CD4-positive, alpha-beta T cell treated with Interleukin-6 at 100 ng/mL for 8 hours (primary cell): Measurements from ENCODE around the gene EIF2D.
"Not testable (repeated sequence)": the region's sequence is repeated elsewhere in the genome, so short reads cannot be mapped to it uniquely, and the experiment has no call there.

Source experiments
- DNase-seq: peaks from one replicate; pipeline ENCODE4 v3.0.0-alpha.2; 2020; ENCODE audit warnings: mixed read lengths, low spot score

Gene EIF2D

GRCh38 chr1:206612129-206612876 lies at the start of gene EIF2D:
EIF2D (minus strand) TSS chr1:206612465; CDS start chr1:206612342, 123 bp downstream.
- peak; percentile 93 for DNase-seq

- no peak for DNase-seq
Measured at GRCh38 chr1:206661161-206661820, 49.0 kb upstream of the EIF2D start.

GRCh38 chr1:206660136-206660535 lies 47.9 kb upstream of the EIF2D start:
- no peak for DNase-seq

GRCh38 chr1:206658981-206659273 lies 46.7 kb upstream of the EIF2D start:
- DNase-seq: no peak

GRCh38 chr1:206658264-206658980 lies 46.2 kb upstream of the EIF2D start:
- DNase-seq: peak; percentile 37

GRCh38 chr1:206657751-206658150 lies 45.5 kb upstream of the EIF2D start:
- no peak for DNase-seq

- DNase-seq: no peak
Measured at GRCh38 chr1:206656936-206657335, 44.7 kb upstream of the EIF2D start.

GRCh38 chr1:206655471-206655882 lies 43.2 kb upstream of the EIF2D start:
- DNase-seq: no peak

GRCh38 chr1:206654828-206655227 lies 42.6 kb upstream of the EIF2D start:
- no peak for DNase-seq

- DNase-seq: no peak
Measured at GRCh38 chr1:206653715-206654459, 41.6 kb upstream of the EIF2D start.

GRCh38 chr1:206651958-206652890 lies 40.0 kb upstream of the EIF2D start:
- DNase-seq: no peak

GRCh38 chr1:206651014-206651413 lies 38.7 kb upstream of the EIF2D start:
- DNase-seq: no peak

- no peak for DNase-seq
Measured at GRCh38 chr1:206649261-206649921, 37.1 kb upstream of the EIF2D start.

GRCh38 chr1:206647224-206647623 lies 35.0 kb upstream of the EIF2D start:
- DNase-seq: no peak

- no peak for DNase-seq
Measured at GRCh38 chr1:206646504-206646903, 34.2 kb upstream of the EIF2D start.

- no peak for DNase-seq
Measured at GRCh38 chr1:206643118-206643698, 30.9 kb upstream of the EIF2D start.

- not testable (repeated sequence) for DNase-seq
Measured at GRCh38 chr1:206642074-206642473, 29.8 kb upstream of the EIF2D start.

GRCh38 chr1:206637605-206638004 lies 25.3 kb upstream of the EIF2D start:
- no peak for DNase-seq

- DNase-seq: no peak
Measured at GRCh38 chr1:206636671-206637070, 24.4 kb upstream of the EIF2D start.

GRCh38 chr1:206635978-206636345 lies 23.7 kb upstream of the EIF2D start:
- no peak for DNase-seq
